Right cardiac atrium (tissue), 5 donors: ENCODE results near the gene MED22. TPM values are rescaled to one million over a fixed set of nuclear protein-coding genes. Genes with fewer than 3 reads are reported as not detected.
"Not testable (repeated sequence)": the region's sequence is repeated elsewhere in the genome, so short reads cannot be mapped to it uniquely, and the experiment has no call there.

Experiments used
- ATAC-seq, 2 donors: fragments of 200-7000 bp; cut with Tn5 transposase; one replicate each; pipeline versions ENCODE4 v1.8.0 to v1.9.1; 2020; ENCODE audit warnings: moderate library complexity in 2 of 2, mild to moderate bottlenecking in 1 of 2
- DNase-seq, 3 donors: peaks; one replicate each; pipeline ENCODE4 v3.0.0-alpha.2; 2020
- H3K27ac ChIP-seq: one replicate; pipeline ENCODE4 v1.5.1; 2013; ENCODE audit warnings: mild to moderate bottlenecking, low read length, control low read depth, moderate library complexity
- H3K27me3 ChIP-seq: one replicate; pipeline ENCODE4 v1.6.1; 2013; ENCODE audit not compliant: control insufficient read depth, insufficient read depth
- H3K4me1 ChIP-seq: one replicate; pipeline ENCODE4 v1.6.1; 2013; ENCODE audit warnings: low read length; ENCODE audit not compliant: control insufficient read depth, insufficient read depth
- H3K4me3 ChIP-seq: one replicate; pipeline ENCODE4 v1.5.1; 2013; ENCODE audit warnings: low read length, control low read depth
- H3K9me3 ChIP-seq: one replicate; pipeline ENCODE4 v1.6.1; 2013; ENCODE audit warnings: low read length; ENCODE audit not compliant: control insufficient read depth
- WGBS: extraction: QIAGEN DNeasy Blood & Tissue Kit; methylation state at CpG from one replicate; pipeline ENCODE4 v1.1.7; 2013; 5-methylcytosine and 5-hydroxymethylcytosine counted together
- intact Hi-C, 4 donors: fragments of 100-400 bp; cut with DNase I; formaldehyde crosslinking; loops; one replicate each; pipeline versions ENCODE4 v1.11.0 to v1.14.0; 2022 to 2023
- long read RNA-seq, 4 donors: library from polyadenylated mRNA; unstranded; transcript quantifications; one replicate each; pipeline ENCODE4 v2.0.0, GENCODE V29; 2020 to 2021
- polyA plus RNA-seq: library from polyadenylated mRNA; stranded (reverse); fragments of 200-250 nt; gene quantifications from one replicate; pipeline ENCODE4 v1.2.3, GENCODE V29; 2013
- total RNA-seq, 4 donors: library from RNA; stranded (reverse); fragmentation: NEBNext Ultra II Directional; extraction: Animal tissue kit (Norgen Biotek cat#: 25700); gene quantifications; one replicate each; pipeline ENCODE4 v1.2.1, GENCODE V29; 2021
- donor health status: healthy with polysubstance abuse.
- donor health status: DM: no; HTN: yes; CAD: no.
- donor health status: DM: no; HTN: no; CAD: no.
- donor health status: DM: no; HTN: yes; CAD: no; lungs with severe emphysema.
- donor health status: DM: yes; HTN: yes; CAD: no.

MED22 gene
- 10 to 100 TPM; 19.0 to 22.7 (median 20.6) TPM for total RNA-seq
- 15.2 TPM for polyA plus RNA-seq
- long read RNA-seq, donor 1, transcript MED22-201 (5 exons, 1,437 nt), result major isoform, 16 of 51 reads
- long read RNA-seq, donor 1, transcript MED22-209 (4 exons, 3,867 nt), result minor isoform, 8 of 51 reads
- long read RNA-seq, donor 1, partial matches to known transcripts, result 11 of 51 reads
- long read RNA-seq, donor 1, other reads (novel, unspliced or antisense), result 14 of 51 reads
- long read RNA-seq, donor 2, transcript MED22-209 (4 exons, 3,867 nt), result minor isoform, 7 of 27 reads
- long read RNA-seq, donor 2, transcript MED22-201 (5 exons, 1,437 nt), result major isoform, 8 of 27 reads
- long read RNA-seq, donor 2, partial matches to known transcripts, result 6 of 27 reads
- long read RNA-seq, donor 2, other reads (novel, unspliced or antisense), result 6 of 27 reads
- long read RNA-seq, donor 3, transcript MED22-204 (4 exons, 561 nt), result minor isoform, 6 of 105 reads
- long read RNA-seq, donor 3, transcript MED22-201 (5 exons, 1,437 nt), result minor isoform, 21 of 105 reads
- long read RNA-seq, donor 3, transcript MED22-209 (4 exons, 3,867 nt), result major isoform, 34 of 105 reads
- long read RNA-seq, donor 3, partial matches to known transcripts, result 6 of 105 reads
- long read RNA-seq, donor 3, other reads (novel, unspliced or antisense), result 36 of 105 reads
- long read RNA-seq, donor 4, transcript MED22-201 (5 exons, 1,437 nt), result major isoform, 11 of 28 reads
- long read RNA-seq, donor 4, partial matches to known transcripts, result 7 of 28 reads
- long read RNA-seq, donor 4, other reads (novel, unspliced or antisense), result 6 of 28 reads

- H3K27me3 ChIP-seq, result no peaks in the 10 kb centered on the region
- peaks cover 11% of the 10 kb centered on the region for H3K4me1 ChIP-seq
- intact Hi-C loops, result no loop called here
- DNase-seq (peak; percentile 94 to 98 (median 95)), ATAC-seq (peak; percentile 91 to 92)
- H3K4me3 ChIP-seq, result peak within 1 kb of the TSS; percentile 77
- H3K9me3 ChIP-seq, result no peaks in the 10 kb centered on the region
- WGBS, result under 1% methylated on average over 64 of the region's 64 CpGs
- peak within 1 kb of the TSS; percentile 76 for H3K27ac ChIP-seq
These were observed at the start of gene MED22, which contains the start of gene RPL7A for GRCh38 chr9:133347985-133348717. Gene MED22 (minus strand): TSS chr9:133348131. CDS start chr9:133346662, 1,469 bp downstream. Gene RPL7A (plus strand): TSS chr9:133348218. CDS start chr9:133348244, 26 bp downstream.

GRCh38 chr9:133397370-133397769 is 49.4 kb upstream of the MED22 start:
- no peaks in the 10 kb centered on the region for H3K27me3 ChIP-seq
- ATAC-seq (no peak), DNase-seq (no peak)
- H3K4me3 ChIP-seq, result no peak overlapping the region
- 85% methylated on average over 6 of the region's 6 CpGs for WGBS
- H3K4me1 ChIP-seq, result no peaks in the 10 kb centered on the region
- no peaks in the 10 kb centered on the region for H3K9me3 ChIP-seq
- no peak overlapping the region for H3K27ac ChIP-seq
- intact Hi-C loops, result no loop called here

- DNase-seq, result no peak
- intact Hi-C loops, result no loop called here
- H3K27ac ChIP-seq, result no peak overlapping the region
- no peaks in the 10 kb centered on the region for H3K4me1 ChIP-seq
- H3K9me3 ChIP-seq, result no peaks in the 10 kb centered on the region
- ATAC-seq, result no peak
- no peak overlapping the region for H3K4me3 ChIP-seq
- H3K27me3 ChIP-seq, result no peaks in the 10 kb centered on the region
- WGBS, result 27% methylated on average over 14 of the region's 14 CpGs
These were observed 49.0 kb upstream of the MED22 start for GRCh38 chr9:133396952-133397351.

GRCh38 chr9:133394687-133395271 is 46.8 kb upstream of the MED22 start:
- 41% methylated on average over 8 of the region's 8 CpGs for WGBS
- intact Hi-C loops, result no loop called here
- H3K27ac ChIP-seq, result no peak overlapping the region
- H3K9me3 ChIP-seq, result no peaks in the 10 kb centered on the region
- DNase-seq, result no peak
- no peaks in the 10 kb centered on the region for H3K27me3 ChIP-seq
- no peak for ATAC-seq
- H3K4me1 ChIP-seq, result no peaks in the 10 kb centered on the region
- H3K4me3 ChIP-seq, result no peak overlapping the region

GRCh38 chr9:133393399-133393798 is 45.5 kb upstream of the MED22 start:
- intact Hi-C loops, result no loop called here
- Histone ChIP-seq H3K4me3 (no peak overlapping the region), H3K9me3 (no peaks in the 10 kb centered on the region), H3K4me1 (no peaks in the 10 kb centered on the region), H3K27me3 (no peaks in the 10 kb centered on the region), H3K27ac (no peak overlapping the region)
- ATAC-seq (no peak), DNase-seq (no peak)
- 91% methylated on average over 3 of the region's 3 CpGs for WGBS

GRCh38 chr9:133392308-133392707 is 44.4 kb upstream of the MED22 start:
- H3K27me3 ChIP-seq, intact Hi-C loops, ATAC-seq, H3K9me3 ChIP-seq, DNase-seq, H3K27ac ChIP-seq, H3K4me3 ChIP-seq, H3K4me1 ChIP-seq: not testable (repeated sequence)
- 95% methylated on average over 3 of the region's 3 CpGs for WGBS

GRCh38 chr9:133391449-133391848 is 43.5 kb upstream of the MED22 start:
- ATAC-seq, H3K4me3 ChIP-seq, H3K9me3 ChIP-seq, intact Hi-C loops, H3K27me3 ChIP-seq, H3K4me1 ChIP-seq, H3K27ac ChIP-seq, DNase-seq: not testable (repeated sequence)
- WGBS, result 43% methylated on average over 3 of the region's 4 CpGs

GRCh38 chr9:133390713-133391112 is 42.8 kb upstream of the MED22 start:
- intact Hi-C loops, result no loop called here
- no peak overlapping the region for H3K27ac ChIP-seq
- DNase-seq, result no peak
- H3K27me3 ChIP-seq, result no peaks in the 10 kb centered on the region
- no peaks in the 10 kb centered on the region for H3K4me1 ChIP-seq
- no peaks in the 10 kb centered on the region for H3K9me3 ChIP-seq
- no peak for ATAC-seq
- WGBS, result 85% methylated on average over 7 of the region's 7 CpGs
- no peak overlapping the region for H3K4me3 ChIP-seq

- no peak overlapping the region for H3K27ac ChIP-seq
- no peaks in the 10 kb centered on the region for H3K27me3 ChIP-seq
- H3K4me3 ChIP-seq, result no peak overlapping the region
- ATAC-seq, result no peak
- 86% methylated on average over 13 of the region's 13 CpGs for WGBS
- H3K9me3 ChIP-seq, result no peaks in the 10 kb centered on the region
- intact Hi-C loops, result no loop called here
- H3K4me1 ChIP-seq, result no peaks in the 10 kb centered on the region
- DNase-seq, result peak in 1 of 3 donors; percentile 20
These were observed 41.6 kb upstream of the MED22 start for GRCh38 chr9:133389562-133389961.

GRCh38 chr9:133389025-133389557 is 41.2 kb upstream of the MED22 start:
- H3K9me3 ChIP-seq, result no peaks in the 10 kb centered on the region
- no peak for ATAC-seq
- WGBS, result 94% methylated on average over 12 of the region's 12 CpGs
- intact Hi-C loops, result no loop called here
- H3K27me3 ChIP-seq, result no peaks in the 10 kb centered on the region
- DNase-seq, result peak in 1 of 3 donors; percentile 25
- H3K4me3 ChIP-seq, result no peak overlapping the region
- no peak overlapping the region for H3K27ac ChIP-seq
- H3K4me1 ChIP-seq, result no peaks in the 10 kb centered on the region
